ENCODE results near the gene ATG2A.

GRCh38 chr11:64858467-64859263, 58.3 kb downstream of the ATG2A start:
- TF ChIP-seq CTCF (IDR thresholded peaks at IDR 0.05) (no peak), POLR2A (IDR thresholded peaks at IDR 0.05) (no peak)

Data from adrenal gland (tissue), 5 donors.